SJSA1 (cell line): ENCODE results near the gene FABP2. TPM values are rescaled to one million over a fixed set of nuclear protein-coding genes. Genes with fewer than 3 reads are reported as not detected.
"Not testable (repeated sequence)": the region's sequence is repeated elsewhere in the genome, so short reads cannot be mapped to it uniquely, and the experiment has no call there.

Experiments used
- DNase-seq, 2 experiments: peaks; one replicate each; pipeline ENCODE4 v3.0.0-alpha.2; 2015 to 2020; ENCODE audit warnings: low spot score in 2 of 2, low read depth in 1 of 2
- H3K27ac ChIP-seq: fragments of 250-450 bp; sonication (Bioruptor Pico); 2 replicates; pipeline ENCODE4 v1.5.1; 2020; ENCODE audit warnings: mild to moderate bottlenecking, moderate library complexity
- H3K27me3 ChIP-seq: fragments of 250-450 bp; sonication (Bioruptor Pico); replicated peaks from 2 replicates; pipeline ENCODE4 v1.5.1; 2020; ENCODE audit warnings: mild to moderate bottlenecking, moderate library complexity
- H3K36me3 ChIP-seq: fragments of 250-450 bp; sonication (Bioruptor Pico); 2 replicates; pipeline ENCODE4 v1.5.1; 2020; ENCODE audit warnings: mild to moderate bottlenecking
- H3K4me1 ChIP-seq: fragments of 250-450 bp; sonication (Bioruptor Pico); replicated peaks from 2 replicates; pipeline ENCODE4 v1.6.1; 2021; ENCODE audit warnings: mild to moderate bottlenecking
- H3K4me3 ChIP-seq: fragments of 250-450 bp; sonication (Bioruptor Pico); 2 replicates; pipeline ENCODE4 v1.5.1; 2020; ENCODE audit warnings: mild to moderate bottlenecking
- H3K9me3 ChIP-seq: fragments of 250-450 bp; sonication (Bioruptor Pico); replicated peaks from 2 replicates; pipeline ENCODE4 v1.5.1; 2020; ENCODE audit warnings: mild to moderate bottlenecking
- total RNA-seq: library from RNA; depleted of rRNA; stranded (reverse); fragments of >200 nt; shearing (Covaris generic); gene quantifications from 2 replicates; pipeline ENCODE4 v1.2.3, GENCODE V29; 2014; rRNA removed

The FABP2 gene
- total RNA-seq, result not detected in 2 replicates

DNA sequence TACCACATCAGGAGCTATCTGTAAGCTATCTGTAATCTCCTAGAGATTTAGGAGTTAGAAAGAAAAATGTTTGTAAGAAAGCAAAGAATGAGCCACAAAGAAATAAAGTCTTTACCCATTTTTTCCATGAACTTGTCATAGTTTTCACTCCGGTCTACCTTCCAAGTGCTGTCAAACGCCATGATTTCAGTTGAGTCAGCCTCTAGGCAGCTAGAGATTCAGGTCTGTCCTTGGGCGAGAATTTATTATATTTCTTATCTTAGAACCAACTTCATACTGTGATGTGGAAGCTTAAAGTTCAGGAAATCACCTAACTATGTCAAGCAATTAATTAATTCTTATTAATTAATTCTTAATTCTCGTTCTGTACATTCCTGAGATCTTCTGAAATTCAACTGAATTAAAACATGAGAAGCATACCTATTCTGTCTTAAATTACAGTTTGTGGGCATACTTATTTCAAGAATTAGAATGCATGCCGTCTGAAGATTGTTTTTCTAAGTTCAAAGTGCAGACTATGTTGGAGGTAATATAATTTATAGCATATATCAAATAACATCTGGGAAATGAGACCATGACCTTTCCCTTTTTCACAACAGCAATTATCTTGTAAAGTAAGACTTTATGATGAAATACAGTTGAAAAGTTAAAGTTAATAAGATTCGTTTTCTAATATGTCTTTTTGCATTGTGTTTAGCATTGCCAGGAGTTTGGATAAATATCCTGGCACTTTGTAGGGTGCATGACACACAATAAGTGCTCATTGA is at the start of gene FABP2:
FABP2 (minus strand) TSS at position 218 of the 767 bp plus-strand sequence; CDS start at position 182, 36 bp downstream.
- H3K27me3 ChIP-seq, result peaks cover 8% of the 10 kb centered on the region; the same call in 1 of the 2 replicates
- H3K4me3 ChIP-seq, result no peak within 1 kb of the TSS
- H3K4me1 ChIP-seq, result no peaks in the 10 kb centered on the region
- DNase-seq, result no peak
- H3K9me3 ChIP-seq, result no peaks in the 10 kb centered on the region
- H3K27ac ChIP-seq, result no peak within 1 kb of the TSS
- H3K36me3 ChIP-seq, result no peaks in the 10 kb centered on the region

DNA sequence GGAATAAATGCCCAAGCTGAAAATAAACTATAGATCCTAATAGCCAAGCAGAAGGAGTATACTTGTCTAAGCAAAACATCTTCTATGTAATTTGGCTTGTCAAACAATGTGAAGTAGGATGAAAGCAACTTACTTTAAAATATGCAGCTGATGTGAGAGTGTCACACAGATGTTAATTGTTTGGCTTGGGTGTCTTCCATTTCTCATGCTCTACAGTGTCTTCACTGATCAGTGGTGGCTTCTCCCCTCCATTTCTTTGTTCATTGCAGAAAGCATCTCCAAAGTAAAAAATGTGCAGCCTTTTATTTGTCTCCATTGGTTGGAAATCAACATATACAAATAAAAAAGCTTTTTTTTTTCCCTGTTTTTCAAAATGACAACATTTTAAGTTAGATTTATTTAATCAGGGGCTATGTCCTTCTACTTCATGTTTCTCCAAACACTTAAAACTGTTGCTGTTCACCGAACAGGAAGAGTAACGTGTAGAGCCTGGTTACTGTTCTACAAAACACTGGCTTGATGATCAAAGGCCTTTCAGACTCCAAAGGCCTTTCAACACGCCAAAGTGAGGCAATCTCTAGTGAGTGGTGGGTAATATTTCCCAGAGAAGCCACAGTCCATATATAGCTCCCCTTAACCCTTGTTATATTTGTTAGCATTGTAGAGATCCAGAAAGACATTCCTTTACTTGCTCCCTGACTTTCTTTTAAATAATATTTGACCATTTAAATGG is 49.2 kb upstream of the FABP2 start:
- H3K27ac ChIP-seq, H3K4me3 ChIP-seq, H3K4me1 ChIP-seq, DNase-seq, H3K36me3 ChIP-seq, H3K9me3 ChIP-seq, H3K27me3 ChIP-seq: not testable (repeated sequence)

- H3K4me1 ChIP-seq, H3K4me3 ChIP-seq, H3K27me3 ChIP-seq, H3K36me3 ChIP-seq, H3K9me3 ChIP-seq, DNase-seq, H3K27ac ChIP-seq: not testable (repeated sequence)
Measured at GRCh38 chr4:119370392-119370791, 48.5 kb upstream of the FABP2 start.

- not testable (repeated sequence) for H3K4me1 ChIP-seq, H3K4me3 ChIP-seq, H3K27me3 ChIP-seq, DNase-seq, H3K36me3 ChIP-seq, H3K9me3 ChIP-seq, H3K27ac ChIP-seq
Measured at GRCh38 chr4:119366802-119367201, 44.9 kb upstream of the FABP2 start.

- H3K9me3 ChIP-seq, H3K4me3 ChIP-seq, H3K27me3 ChIP-seq, H3K4me1 ChIP-seq, DNase-seq, H3K36me3 ChIP-seq, H3K27ac ChIP-seq: not testable (repeated sequence)
Measured at GRCh38 chr4:119364203-119364602, 42.3 kb upstream of the FABP2 start.

DNA sequence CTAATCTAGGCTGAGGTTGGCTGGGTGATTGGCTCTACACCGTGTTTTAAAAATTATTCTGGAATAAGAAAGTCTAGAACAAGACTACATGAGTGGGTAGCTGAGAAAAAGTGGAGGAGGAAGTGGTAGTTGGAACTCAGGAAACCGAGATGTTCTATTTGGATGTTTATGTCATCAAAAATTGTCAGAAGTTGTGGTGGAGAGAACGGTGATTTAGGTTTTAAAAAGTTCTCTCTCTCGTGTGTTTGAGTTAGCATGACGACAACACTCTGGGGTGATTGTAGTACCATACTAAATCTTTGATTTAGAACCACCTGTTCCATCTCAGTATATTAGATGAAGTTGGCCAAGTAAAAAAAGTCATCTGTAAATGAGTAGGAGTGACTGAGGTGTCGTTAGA is 41.4 kb upstream of the FABP2 start:
- H3K9me3 ChIP-seq, H3K36me3 ChIP-seq: not testable (repeated sequence)

GRCh38 chr4:119362413-119362812 is 40.5 kb upstream of the FABP2 start:
- H3K4me3 ChIP-seq, DNase-seq, H3K27ac ChIP-seq, H3K4me1 ChIP-seq, H3K9me3 ChIP-seq, H3K27me3 ChIP-seq, H3K36me3 ChIP-seq: not testable (repeated sequence)

More for the DNA sequence above, 41.4 kb upstream of the FABP2 start:
- H3K4me3 ChIP-seq, H3K27me3 ChIP-seq, H3K4me1 ChIP-seq, H3K27ac ChIP-seq, DNase-seq: not testable (repeated sequence)

GRCh38 chr4:119359873-119360272 is 37.9 kb upstream of the FABP2 start:
- not testable (repeated sequence) for H3K27me3 ChIP-seq, H3K4me3 ChIP-seq, H3K4me1 ChIP-seq, H3K27ac ChIP-seq, DNase-seq, H3K9me3 ChIP-seq, H3K36me3 ChIP-seq

DNA sequence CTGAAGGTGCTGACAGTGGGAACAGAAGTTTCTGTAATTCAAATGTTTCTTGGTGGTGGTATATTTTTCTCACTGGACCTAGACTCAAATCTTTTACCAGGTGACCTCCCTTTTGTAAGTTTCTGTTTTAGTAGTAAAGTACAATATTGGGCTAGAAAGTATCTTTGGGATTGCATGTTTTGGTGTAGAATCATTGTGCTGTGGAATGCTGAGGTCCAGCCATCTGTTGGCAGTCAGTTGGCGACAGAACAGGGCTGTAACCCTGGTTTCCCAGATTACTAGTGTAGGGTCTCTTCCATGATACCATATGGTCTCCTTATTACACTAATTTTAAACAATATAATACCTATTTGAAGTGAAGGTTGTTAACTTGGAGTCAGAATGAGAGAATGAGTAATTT is 34.9 kb upstream of the FABP2 start:
- not testable (repeated sequence) for H3K27me3 ChIP-seq, H3K9me3 ChIP-seq, H3K27ac ChIP-seq, H3K36me3 ChIP-seq, DNase-seq, H3K4me3 ChIP-seq, H3K4me1 ChIP-seq

- H3K36me3 ChIP-seq, H3K4me1 ChIP-seq, H3K27me3 ChIP-seq, DNase-seq, H3K9me3 ChIP-seq, H3K27ac ChIP-seq, H3K4me3 ChIP-seq: not testable (repeated sequence)
Measured at GRCh38 chr4:119356041-119356440, 34.1 kb upstream of the FABP2 start.

DNA sequence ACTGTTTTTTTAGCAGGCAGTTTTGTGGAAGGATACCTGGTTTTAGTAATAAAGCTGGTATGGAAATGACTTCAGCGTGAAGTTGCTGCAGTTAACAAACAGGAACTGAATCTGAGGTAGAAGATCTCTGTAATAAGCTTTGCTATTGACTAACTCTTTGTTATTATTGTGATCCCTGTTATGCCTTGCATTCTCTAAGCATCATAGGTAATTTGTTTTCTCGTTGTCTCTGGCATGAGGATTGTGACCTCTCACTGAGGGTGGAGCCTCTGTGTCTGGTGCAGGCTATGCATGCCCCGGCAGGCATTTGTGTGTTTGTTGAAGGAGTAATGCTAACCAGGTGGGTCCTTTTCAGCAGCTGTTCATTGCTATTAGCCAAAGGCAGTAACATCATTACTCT is 31.4 kb upstream of the FABP2 start:
- not testable (repeated sequence) for H3K9me3 ChIP-seq, H3K4me1 ChIP-seq, H3K27ac ChIP-seq, H3K4me3 ChIP-seq, DNase-seq, H3K27me3 ChIP-seq, H3K36me3 ChIP-seq

GRCh38 chr4:119348169-119348568 is 26.2 kb upstream of the FABP2 start:
- H3K4me1 ChIP-seq, H3K27me3 ChIP-seq, DNase-seq, H3K4me3 ChIP-seq, H3K9me3 ChIP-seq, H3K27ac ChIP-seq, H3K36me3 ChIP-seq: not testable (repeated sequence)

DNA sequence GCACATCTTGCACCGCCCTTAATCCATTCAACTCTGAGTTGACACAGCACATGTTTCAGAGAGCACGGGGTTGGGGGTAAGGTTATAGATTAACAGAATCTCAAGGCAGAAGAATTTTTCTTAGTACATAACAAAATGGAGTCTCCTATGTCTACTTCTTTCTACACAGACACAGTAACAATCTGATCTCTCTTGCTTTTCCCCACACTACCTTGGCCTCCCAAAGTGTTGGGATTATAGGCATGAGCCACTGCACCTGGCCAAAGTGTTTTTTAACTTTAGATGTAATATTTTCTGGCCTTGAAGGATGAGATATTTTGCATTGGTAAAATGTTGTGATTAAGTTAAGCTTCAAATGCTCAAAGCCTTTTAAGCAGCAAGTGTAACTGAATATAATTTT is 21.4 kb upstream of the FABP2 start:
- H3K36me3 ChIP-seq, H3K4me1 ChIP-seq, H3K4me3 ChIP-seq, H3K27ac ChIP-seq, H3K9me3 ChIP-seq, DNase-seq, H3K27me3 ChIP-seq: not testable (repeated sequence)

- not testable (repeated sequence) for H3K9me3 ChIP-seq, DNase-seq, H3K4me1 ChIP-seq, H3K36me3 ChIP-seq, H3K27ac ChIP-seq, H3K27me3 ChIP-seq, H3K4me3 ChIP-seq
Measured at GRCh38 chr4:119339895-119340294, 18.0 kb upstream of the FABP2 start.
